ENCODE results near the gene GPER1.

DNA sequence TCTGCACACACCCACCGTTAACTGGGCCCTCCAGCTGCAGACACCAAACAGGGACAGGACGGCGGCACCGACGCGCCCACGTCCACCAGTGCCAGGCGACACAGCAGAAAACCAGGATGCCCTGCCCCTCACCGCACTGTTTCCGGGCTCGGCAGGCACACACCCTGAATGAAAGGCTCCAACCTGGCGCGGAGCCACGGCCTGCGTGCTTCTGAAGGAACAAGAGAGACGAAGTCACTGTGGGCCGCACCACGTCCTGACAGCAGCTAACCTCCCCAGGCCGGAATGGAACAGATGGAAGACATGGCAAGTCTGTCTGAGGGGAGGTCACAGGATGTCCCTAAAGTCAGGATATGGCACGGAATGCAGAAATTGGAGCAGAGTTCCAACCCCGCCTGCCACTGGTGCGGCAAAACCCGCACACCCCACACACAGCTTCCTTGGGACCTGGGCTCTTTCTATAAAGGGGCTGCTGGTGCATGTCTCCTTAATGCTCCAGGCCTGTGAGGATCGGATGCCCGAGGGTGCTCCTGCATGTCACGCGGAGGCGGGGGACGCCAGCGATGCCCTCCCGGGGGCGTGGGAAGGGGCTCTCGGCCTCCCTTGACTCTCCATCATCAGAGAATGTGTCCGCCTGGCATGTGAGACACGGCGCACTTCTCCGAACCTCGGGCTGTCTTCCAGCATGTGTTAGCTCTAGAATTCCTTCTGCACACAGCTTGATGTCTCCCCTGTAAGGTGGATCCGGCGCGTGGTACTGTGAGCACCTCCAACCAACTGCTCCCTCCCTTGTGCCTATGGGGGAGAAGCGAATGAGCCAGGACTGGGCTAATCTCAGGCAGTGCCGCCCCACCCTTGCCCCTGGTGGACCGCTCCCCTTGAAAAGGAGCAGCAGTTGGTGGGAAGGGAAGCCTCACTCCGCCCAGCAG lies 3.9 kb upstream of the GPER1 start:
- TF ChIP-seq, protein P1, sequence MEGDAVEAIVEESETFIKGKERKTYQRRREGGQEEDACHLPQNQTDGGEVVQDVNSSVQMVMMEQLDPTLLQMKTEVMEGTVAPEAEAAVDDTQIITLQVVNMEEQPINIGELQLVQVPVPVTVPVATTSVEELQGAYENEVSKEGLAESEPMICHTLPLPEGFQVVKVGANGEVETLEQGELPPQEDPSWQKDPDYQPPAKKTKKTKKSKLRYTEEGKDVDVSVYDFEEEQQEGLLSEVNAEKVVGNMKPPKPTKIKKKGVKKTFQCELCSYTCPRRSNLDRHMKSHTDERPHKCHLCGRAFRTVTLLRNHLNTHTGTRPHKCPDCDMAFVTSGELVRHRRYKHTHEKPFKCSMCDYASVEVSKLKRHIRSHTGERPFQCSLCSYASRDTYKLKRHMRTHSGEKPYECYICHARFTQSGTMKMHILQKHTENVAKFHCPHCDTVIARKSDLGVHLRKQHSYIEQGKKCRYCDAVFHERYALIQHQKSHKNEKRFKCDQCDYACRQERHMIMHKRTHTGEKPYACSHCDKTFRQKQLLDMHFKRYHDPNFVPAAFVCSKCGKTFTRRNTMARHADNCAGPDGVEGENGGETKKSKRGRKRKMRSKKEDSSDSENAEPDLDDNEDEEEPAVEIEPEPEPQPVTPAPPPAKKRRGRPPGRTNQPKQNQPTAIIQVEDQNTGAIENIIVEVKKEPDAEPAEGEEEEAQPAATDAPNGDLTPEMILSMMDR (IDR thresholded peaks at IDR 0.05), result no peak
- TF ChIP-seq POLR2AphosphoS5 (IDR thresholded peaks at IDR 0.05; ENCODE audit: low read depth, low read length) (no peak), TCF7L2 (IDR thresholded peaks at IDR 0.05; ENCODE audit: low read depth, low read length) (no peak), SIN3A (IDR thresholded peaks at IDR 0.05; ENCODE audit: borderline replicate concordance, insufficient read depth, low read depth, low read length) (no peak)
- TF ChIP-seq, protein P2, sequence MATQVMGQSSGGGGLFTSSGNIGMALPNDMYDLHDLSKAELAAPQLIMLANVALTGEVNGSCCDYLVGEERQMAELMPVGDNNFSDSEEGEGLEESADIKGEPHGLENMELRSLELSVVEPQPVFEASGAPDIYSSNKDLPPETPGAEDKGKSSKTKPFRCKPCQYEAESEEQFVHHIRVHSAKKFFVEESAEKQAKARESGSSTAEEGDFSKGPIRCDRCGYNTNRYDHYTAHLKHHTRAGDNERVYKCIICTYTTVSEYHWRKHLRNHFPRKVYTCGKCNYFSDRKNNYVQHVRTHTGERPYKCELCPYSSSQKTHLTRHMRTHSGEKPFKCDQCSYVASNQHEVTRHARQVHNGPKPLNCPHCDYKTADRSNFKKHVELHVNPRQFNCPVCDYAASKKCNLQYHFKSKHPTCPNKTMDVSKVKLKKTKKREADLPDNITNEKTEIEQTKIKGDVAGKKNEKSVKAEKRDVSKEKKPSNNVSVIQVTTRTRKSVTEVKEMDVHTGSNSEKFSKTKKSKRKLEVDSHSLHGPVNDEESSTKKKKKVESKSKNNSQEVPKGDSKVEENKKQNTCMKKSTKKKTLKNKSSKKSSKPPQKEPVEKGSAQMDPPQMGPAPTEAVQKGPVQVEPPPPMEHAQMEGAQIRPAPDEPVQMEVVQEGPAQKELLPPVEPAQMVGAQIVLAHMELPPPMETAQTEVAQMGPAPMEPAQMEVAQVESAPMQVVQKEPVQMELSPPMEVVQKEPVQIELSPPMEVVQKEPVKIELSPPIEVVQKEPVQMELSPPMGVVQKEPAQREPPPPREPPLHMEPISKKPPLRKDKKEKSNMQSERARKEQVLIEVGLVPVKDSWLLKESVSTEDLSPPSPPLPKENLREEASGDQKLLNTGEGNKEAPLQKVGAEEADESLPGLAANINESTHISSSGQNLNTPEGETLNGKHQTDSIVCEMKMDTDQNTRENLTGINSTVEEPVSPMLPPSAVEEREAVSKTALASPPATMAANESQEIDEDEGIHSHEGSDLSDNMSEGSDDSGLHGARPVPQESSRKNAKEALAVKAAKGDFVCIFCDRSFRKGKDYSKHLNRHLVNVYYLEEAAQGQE (IDR thresholded peaks at IDR 0.05; ENCODE audit: insufficient read depth in 1 of 2, low read depth in 2 of 2, low read length in 1 of 2), result no peak

Measured in Panc1 (cell line).